ENCODE results near the gene DEPP1.

GRCh38 chr10:44984671-44985101 lies 6.1 kb upstream of the DEPP1 start:
- TF ChIP-seq CTCF (IDR thresholded peaks at IDR 0.05) (no peak), ZFX (IDR thresholded peaks at IDR 0.05; ENCODE audit: borderline replicate concordance) (no peak)

All from 22Rv1 (cell line).